NB4 (cell line): ENCODE measurements around the gene RERE.

Experiments
- DNase-seq: peaks from one replicate; pipeline ENCODE4 v3.0.0; 2010; ENCODE audit warnings: low read depth
- H3K4me3 ChIP-seq: one replicate; pipeline ENCODE4 v1.5.1; 2011; ENCODE audit warnings: mild to moderate bottlenecking, low read depth, low read length, moderate library complexity
- MYC ChIP-seq: IDR thresholded peaks from 2 replicates; pipeline ENCODE4 v1.6.1; 2011; ENCODE audit warnings: low read depth, low read length
- POLR2A ChIP-seq: IDR thresholded peaks from 2 replicates; pipeline ENCODE4 v1.6.1; 2011; ENCODE audit warnings: mild to moderate bottlenecking; ENCODE audit not compliant: insufficient read length; ENCODE audit errors: extremely low read depth
- TF ChIP-seq, protein P1 (sequence below): IDR thresholded peaks from 2 replicates; pipeline ENCODE4 v1.6.1; 2011; ENCODE audit warnings: low read depth, low read length
- TF ChIP-seq, protein P2 (sequence below): IDR thresholded peaks from one replicate; pipeline ENCODE4 v1.5.1; 2012; ENCODE audit warnings: low read depth, low read length

RERE gene

GRCh38 chr1:8409606-8410005 lies 407.8 kb downstream of the RERE start:
- TF ChIP-seq, protein P1, sequence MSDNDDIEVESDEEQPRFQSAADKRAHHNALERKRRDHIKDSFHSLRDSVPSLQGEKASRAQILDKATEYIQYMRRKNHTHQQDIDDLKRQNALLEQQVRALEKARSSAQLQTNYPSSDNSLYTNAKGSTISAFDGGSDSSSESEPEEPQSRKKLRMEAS, result 0 out of 2 replicates have a peak, but pooled peaks have one; percentile 0
- TF ChIP-seq MYC, result no peak
- no peak for DNase-seq

GRCh38 chr1:8409106-8409505 lies 408.3 kb downstream of the RERE start:
- H3K4me3 ChIP-seq, result no peak overlapping the region
- DNase-seq, result peak; percentile 46
- TF ChIP-seq POLR2A, result no peak
- TF ChIP-seq, protein P2, sequence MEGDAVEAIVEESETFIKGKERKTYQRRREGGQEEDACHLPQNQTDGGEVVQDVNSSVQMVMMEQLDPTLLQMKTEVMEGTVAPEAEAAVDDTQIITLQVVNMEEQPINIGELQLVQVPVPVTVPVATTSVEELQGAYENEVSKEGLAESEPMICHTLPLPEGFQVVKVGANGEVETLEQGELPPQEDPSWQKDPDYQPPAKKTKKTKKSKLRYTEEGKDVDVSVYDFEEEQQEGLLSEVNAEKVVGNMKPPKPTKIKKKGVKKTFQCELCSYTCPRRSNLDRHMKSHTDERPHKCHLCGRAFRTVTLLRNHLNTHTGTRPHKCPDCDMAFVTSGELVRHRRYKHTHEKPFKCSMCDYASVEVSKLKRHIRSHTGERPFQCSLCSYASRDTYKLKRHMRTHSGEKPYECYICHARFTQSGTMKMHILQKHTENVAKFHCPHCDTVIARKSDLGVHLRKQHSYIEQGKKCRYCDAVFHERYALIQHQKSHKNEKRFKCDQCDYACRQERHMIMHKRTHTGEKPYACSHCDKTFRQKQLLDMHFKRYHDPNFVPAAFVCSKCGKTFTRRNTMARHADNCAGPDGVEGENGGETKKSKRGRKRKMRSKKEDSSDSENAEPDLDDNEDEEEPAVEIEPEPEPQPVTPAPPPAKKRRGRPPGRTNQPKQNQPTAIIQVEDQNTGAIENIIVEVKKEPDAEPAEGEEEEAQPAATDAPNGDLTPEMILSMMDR, result peak; percentile 33
- no peak for TF ChIP-seq MYC
- TF ChIP-seq, protein P1, result peak; percentile 29; the same call in 1 of the 2 replicates

More at GRCh38 chr1:8409606-8410005, 407.8 kb downstream of the RERE start:
- no peak overlapping the region for H3K4me3 ChIP-seq

GRCh38 chr1:8408151-8408839 lies 409.1 kb downstream of the RERE start:
- no peak overlapping the region for H3K4me3 ChIP-seq
- TF ChIP-seq, protein P1, result no peak
- TF ChIP-seq MYC (no peak), POLR2A (no peak)
- TF ChIP-seq, protein P2, result no peak
- DNase-seq, result no peak

- H3K4me3 ChIP-seq, result no peak overlapping the region
- no peak for DNase-seq
- TF ChIP-seq MYC (no peak), POLR2A (no peak)
- TF ChIP-seq, protein P2, result no peak
- TF ChIP-seq, protein P1, result no peak
These were observed 409.8 kb downstream of the RERE start for GRCh38 chr1:8407652-8408051.

GRCh38 chr1:8406960-8407359 lies 410.5 kb downstream of the RERE start:
- H3K4me3 ChIP-seq, result no peak overlapping the region
- no peak for DNase-seq
- TF ChIP-seq POLR2A, result no peak
- TF ChIP-seq, protein P2, result no peak
- TF ChIP-seq, protein P1, result no peak
- no peak for TF ChIP-seq MYC

GRCh38 chr1:8406011-8406410 lies 411.4 kb downstream of the RERE start:
- no peak overlapping the region for H3K4me3 ChIP-seq
- DNase-seq, result no peak
- TF ChIP-seq, protein P2, result no peak
- TF ChIP-seq, protein P1, result no peak
